NCI-H2196 treated with DMSO at 0.1 percent for 48 hours (cell line): ENCODE results near the gene GPATCH1.
"Not testable (repeated sequence)": the region's sequence is repeated elsewhere in the genome, so short reads cannot be mapped to it uniquely, and the experiment has no call there.

Experiments used
- DNase-seq: peaks from one replicate; lab custom pipeline; 2025; ENCODE audit not compliant: unreplicated experiment; lab: John Stamatoyannopoulos, UW

Gene GPATCH1

GRCh38 chr19:33080761-33081681 is at the start of gene GPATCH1:
GPATCH1 (plus strand) TSS chr19:33081181; CDS start chr19:33081194, 13 bp downstream.
- DNase-seq, result peak; percentile 81

GRCh38 chr19:33032218-33032781 is 48.7 kb upstream of the GPATCH1 start:
- DNase-seq, result no peak

GRCh38 chr19:33035461-33035860 is 45.5 kb upstream of the GPATCH1 start:
- DNase-seq, result no peak

GRCh38 chr19:33036370-33037167 is 44.4 kb upstream of the GPATCH1 start:
- not testable (repeated sequence) for DNase-seq

- not testable (repeated sequence) for DNase-seq
These were observed 43.6 kb upstream of the GPATCH1 start for GRCh38 chr19:33037168-33038025.

DNA sequence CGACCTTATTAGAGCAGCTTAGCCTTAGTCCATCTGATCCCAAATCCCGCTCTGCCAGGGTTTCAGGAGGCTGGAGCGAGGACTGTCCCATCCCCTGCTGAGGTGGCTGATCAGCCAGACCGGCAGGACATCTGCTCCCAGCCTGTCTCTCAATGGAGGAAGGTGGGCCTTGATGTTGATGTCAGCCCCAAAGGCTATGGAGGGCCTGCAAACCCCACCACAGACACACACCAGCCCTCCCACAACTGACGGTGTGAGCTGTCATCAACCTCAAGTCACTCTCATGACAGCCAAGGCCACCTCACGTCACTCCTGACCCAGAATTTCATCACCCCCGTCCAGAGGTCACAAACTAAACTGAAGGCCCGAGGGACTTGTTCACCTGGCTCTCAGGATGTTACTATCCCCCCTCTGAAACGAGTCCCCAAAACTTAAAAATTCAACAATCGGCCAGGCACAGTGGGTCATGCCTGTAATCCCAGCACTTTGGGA is 41.8 kb upstream of the GPATCH1 start:
- no peak for DNase-seq

GRCh38 chr19:33039815-33040214 is 41.2 kb upstream of the GPATCH1 start:
- no peak for DNase-seq

DNA sequence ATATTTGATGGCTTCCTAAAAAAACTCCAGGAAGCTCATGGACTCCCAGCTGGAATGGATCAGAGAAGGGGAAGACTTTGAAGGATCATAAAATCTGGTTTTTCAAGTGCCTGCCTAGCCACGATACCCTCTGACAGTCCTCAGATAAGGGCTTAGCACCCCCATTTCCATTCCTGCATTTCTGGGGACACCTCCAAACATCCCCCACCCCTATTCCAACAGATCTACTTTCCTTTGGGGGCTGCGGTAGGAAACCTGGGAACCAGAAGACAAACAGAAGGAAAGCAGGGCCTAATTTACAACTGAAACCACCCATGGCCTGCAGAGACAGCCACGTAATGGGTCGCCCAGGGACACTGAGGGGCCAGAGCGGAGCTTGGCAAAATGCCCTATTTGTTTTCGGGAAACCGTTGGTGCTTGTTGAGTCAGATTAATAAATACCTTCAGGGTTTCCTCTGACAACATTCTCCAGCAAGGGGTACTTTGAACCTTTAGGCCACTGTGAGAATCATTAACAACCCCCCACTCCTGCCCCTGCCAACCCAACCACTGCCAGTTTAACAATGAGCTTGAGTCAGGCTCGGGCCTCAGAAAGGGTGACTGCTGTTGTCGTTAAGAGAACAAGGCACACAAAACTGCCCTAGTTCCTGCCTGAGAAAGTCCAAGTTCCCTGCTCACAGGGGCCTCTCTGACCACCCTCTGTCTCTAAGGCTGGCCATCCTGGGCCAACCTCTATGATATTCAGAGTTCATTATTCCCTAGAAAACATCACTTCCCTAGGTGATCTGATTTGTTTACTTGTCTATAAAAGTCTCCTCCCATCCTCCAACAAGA is 39.8 kb upstream of the GPATCH1 start:
- no peak for DNase-seq

- DNase-seq, result not testable (repeated sequence)
These were observed 39.2 kb upstream of the GPATCH1 start for GRCh38 chr19:33041828-33042160.

DNA sequence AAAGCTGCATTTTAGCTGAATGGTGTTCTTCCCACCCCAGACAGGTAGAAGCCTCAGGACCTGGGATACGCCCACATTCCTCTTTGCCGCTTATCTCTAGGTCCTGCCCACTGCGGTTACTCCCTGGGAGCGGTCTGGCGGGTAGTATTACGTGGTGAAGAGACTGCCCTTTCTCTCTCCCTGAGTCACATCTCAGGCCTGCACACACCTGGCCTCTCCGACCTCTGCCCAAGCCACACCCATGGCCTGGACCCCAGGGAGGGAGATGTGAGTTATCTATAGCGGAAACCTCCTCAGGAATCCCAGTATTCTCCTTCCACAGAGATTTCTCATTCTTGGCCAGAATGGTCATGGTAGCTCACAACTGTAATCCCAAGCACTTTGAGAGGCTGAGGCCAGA is 33.6 kb upstream of the GPATCH1 start:
- no peak for DNase-seq

DNA sequence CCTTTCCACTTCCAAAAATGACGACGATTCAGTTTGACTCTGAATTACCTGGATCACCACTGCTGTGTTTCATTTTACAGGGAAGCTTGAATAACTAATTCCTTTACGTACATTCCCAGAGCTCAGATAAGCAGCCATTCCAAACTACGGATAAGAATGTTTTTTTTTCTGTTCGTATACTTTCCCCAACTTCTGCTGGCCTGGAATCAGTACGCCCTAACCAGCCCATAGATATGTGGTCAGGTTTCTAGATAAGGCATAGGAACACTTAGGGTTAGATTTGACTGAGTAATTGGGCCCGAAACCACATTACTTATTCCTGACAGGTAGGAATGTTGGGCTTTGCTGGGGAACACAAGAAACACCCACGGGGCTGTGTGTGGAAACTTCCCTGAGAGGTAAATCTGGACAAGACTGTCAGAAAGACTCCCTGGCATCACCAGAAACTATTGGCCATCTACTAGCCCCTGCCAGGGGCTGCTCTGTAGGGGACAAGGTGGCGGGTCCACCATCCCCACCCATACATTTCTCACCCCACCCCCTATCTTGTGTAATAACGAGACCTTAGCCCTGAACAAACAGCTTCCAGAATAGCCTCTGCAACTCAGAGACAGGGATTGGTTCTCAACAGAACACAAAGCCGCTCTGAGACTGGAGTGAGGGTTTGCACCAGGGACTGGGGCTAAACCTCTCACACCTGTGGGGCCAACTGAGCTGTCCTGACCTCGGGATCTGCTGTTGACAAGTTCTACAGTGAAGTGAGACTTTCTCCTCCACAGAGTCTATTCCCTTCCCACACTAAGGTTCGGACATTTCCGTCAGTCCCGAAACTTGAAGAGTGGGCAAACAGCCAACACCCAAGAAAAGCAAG is 31.9 kb upstream of the GPATCH1 start:
- no peak for DNase-seq

GRCh38 chr19:33050110-33050509 is 30.9 kb upstream of the GPATCH1 start:
- DNase-seq, result no peak

DNA sequence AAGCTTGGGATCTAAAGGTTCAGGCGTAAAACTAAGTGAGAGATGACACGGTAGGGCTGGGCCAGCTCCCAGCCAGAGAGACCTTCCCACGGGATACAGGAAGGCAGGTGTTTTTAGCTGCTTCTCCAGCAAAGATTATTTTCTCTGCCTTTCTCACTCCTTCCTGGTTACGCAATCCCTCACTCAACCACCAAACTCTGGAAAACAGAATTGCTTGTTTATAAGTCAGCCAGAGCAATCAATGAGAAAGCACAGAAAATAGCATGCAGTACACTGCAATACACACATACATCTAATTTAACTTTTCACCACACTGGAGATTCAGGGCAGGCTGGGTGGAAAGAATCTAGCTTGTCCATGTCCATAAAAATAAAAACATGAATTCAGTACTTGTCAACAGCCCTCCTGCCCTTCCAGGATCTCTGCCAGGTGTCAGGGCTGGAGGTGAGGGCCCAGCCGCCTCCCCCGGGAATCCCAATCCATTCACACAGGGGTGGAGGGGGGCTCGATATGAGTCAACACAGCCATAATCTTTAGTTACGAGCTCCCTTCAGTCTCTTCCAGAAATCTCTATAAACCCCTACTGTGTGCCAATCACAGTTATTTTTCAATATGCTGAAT is 28.5 kb upstream of the GPATCH1 start:
- DNase-seq, result peak; percentile 57

- DNase-seq, result peak; percentile 87
These were observed 26.4 kb upstream of the GPATCH1 start for GRCh38 chr19:33054623-33055022.

- DNase-seq, result no peak
These were observed 25.3 kb upstream of the GPATCH1 start for GRCh38 chr19:33055718-33056117.

DNA sequence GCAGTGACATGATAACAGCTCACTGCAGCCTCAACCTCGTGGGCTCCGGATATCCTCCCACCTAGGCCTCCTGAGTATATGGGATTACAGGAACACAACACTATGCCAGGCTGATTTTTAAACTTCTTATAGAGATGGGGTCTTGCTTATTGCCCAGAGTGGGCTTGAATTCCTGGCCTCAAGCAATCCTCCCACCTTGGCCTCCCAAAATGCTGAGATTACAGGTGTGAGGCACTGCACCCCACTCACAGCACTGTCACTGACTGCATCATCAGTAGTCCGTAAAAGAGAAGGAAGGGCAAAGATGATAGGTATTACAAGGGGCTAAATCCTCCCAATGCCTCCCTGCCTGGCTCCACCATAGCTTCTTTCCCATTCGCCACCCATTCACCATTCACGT is 20.4 kb upstream of the GPATCH1 start:
- DNase-seq, result no peak

DNA sequence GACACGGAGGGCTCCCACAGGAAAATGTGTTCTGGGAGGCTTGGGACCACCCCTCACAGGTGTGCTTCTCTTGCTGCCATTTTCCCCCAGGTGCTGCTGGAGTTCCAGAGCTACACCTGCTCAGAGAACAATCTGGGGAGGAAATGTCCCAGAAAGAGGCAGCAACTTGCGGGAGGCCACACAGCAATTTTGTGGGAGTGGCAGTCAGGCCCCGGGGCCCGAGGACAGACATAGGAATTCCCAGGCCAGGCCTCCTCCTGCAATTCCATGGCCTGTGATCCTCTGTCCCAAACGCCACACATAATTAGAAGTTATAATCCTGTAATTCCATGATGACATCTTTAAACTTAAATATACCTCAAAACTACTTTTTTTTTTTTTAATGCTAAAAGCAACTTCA is 18.1 kb upstream of the GPATCH1 start:
- no peak for DNase-seq

DNA sequence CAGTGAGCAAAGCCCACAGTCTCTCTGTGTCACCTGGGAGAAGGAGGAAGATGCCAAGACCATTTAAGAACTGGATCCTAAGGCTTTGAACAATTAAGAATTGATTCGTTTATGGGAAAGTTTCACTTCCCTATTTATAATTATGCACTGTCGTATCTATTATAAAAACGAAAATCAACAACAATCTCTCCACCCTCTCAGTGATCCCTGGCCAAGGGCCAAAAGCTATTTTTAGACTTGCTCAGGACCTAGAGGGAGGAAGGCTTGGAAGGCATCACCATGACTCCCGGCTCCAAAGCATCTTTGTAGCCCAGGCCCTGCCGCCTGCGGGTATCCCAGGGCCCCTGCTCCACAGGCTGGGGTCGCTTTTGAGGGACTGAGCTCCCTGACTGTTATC is 17.6 kb upstream of the GPATCH1 start:
- peak; percentile 12 for DNase-seq
